ENCODE measurements around the gene CTSD.

Gene CTSD

GRCh38 chr11:1744891-1745700 lies 18.6 kb downstream of the CTSD start:
- no peak for DNase-seq (ENCODE audit: low read depth in 2 of 2)

- no peak for DNase-seq (ENCODE audit: low read depth in 2 of 2)
Measured at GRCh38 chr11:1744137-1744886, 19.4 kb downstream of the CTSD start.

DNA sequence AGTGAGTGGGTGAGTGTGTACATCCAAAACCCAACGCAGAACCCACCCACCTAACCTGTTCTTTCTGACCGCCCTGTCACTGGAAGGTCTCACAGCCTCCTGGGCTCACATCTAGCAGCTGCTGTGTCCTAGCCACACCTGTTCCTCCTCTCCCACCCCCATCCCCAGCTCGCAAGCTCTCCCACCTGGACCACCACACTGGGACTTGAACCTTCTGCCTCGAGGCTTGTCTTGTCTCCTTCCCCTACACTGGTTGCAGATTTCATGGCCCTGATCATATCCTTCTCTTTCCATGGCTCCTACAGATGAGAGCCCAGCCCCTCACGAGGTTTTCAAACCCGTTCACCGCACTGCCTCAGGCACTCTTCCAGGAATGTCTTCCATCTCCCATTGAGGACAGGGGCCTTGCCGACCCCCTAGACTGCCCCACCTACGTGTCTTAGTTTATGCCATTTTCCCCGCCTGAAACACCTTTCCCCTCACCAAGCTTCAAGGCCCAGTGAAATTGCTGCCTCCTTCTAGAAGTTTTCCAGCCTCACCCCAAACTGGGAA lies 20.1 kb downstream of the CTSD start:
- DNase-seq (ENCODE audit: low read depth in 2 of 2) = no peak

DNA sequence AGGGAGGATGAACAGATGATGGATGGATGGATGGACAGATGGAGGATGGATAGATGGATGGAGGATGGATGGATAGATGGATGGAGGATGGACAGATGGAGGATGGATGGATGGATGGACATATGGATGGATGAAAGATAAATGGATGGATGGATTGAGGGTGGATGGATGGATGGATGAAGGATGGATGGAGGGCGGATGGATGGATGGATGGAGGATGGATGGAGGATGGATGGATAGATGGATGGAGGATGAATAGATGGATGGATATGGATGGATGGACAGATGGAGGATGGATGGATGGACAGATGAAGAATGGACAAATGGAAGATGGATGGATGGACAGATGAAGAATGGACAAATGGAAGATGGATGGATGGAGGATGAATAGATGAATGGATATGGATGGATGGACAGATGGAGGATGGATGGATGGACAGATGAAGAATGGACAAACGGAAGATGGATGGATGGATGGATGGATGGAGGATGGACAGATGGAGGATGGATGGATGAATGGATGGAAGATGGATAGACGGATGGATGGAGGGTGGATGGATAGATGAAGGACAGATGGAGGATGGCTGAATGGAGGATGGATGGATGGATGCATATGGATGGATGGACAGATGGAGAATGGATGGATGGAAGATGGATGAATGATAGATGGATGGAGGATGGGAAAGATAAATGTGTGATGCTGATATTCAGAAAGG lies 20.7 kb downstream of the CTSD start:
- no peak for DNase-seq (ENCODE audit: low read depth in 2 of 2)

- no peak for DNase-seq (ENCODE audit: low read depth in 2 of 2)
Measured at GRCh38 chr11:1742371-1742770, 21.4 kb downstream of the CTSD start.

GRCh38 chr11:1741741-1742140 lies 22.0 kb downstream of the CTSD start:
- DNase-seq (ENCODE audit: low read depth in 2 of 2) = no peak

- no peak for DNase-seq (ENCODE audit: low read depth in 2 of 2)
Measured at GRCh38 chr11:1740786-1741530, 22.8 kb downstream of the CTSD start.

GRCh38 chr11:1739576-1739975 lies 24.2 kb downstream of the CTSD start:
- no peak for DNase-seq (ENCODE audit: low read depth in 2 of 2)

- DNase-seq (ENCODE audit: low read depth in 2 of 2) = no peak
Measured at GRCh38 chr11:1738380-1738779, 25.3 kb downstream of the CTSD start.

- DNase-seq (ENCODE audit: low read depth in 2 of 2) = no peak
Measured at GRCh38 chr11:1737080-1737757, 26.5 kb downstream of the CTSD start.

DNA sequence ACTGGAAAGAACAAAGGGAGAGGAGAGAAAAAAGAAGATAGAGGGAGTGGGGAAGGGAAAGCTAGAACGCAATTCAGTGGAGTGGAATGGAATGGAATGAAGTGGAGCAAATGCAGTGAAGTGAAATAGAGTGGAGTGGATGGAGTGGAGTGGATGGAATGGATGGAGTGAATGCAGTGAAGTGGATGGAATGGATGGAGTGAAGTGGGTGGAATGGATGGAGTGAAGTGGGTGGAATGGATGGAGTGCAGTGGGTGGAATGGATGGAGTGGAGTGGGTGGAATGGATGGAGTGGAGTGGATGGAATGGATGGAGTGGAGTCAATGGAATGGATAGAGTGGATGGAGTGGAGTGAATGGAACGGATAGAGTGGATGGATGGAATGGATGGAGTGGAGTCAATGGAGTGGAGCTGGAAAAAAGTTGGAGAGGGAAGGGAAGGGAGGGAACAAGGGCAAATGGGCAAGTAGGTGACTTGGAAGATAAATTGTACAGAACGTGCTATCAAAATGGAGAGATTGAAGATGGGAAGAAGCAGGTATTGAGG lies 27.2 kb downstream of the CTSD start:
- DNase-seq (ENCODE audit: low read depth in 2 of 2) = no peak

- DNase-seq (ENCODE audit: low read depth in 2 of 2) = no peak
Measured at GRCh38 chr11:1735271-1735670, 28.5 kb downstream of the CTSD start.

- DNase-seq (ENCODE audit: low read depth in 2 of 2) = no peak
Measured at GRCh38 chr11:1734641-1735081, 29.1 kb downstream of the CTSD start.

- DNase-seq (ENCODE audit: low read depth in 2 of 2) = no peak
Measured at GRCh38 chr11:1733716-1734640, 29.7 kb downstream of the CTSD start.

DNA sequence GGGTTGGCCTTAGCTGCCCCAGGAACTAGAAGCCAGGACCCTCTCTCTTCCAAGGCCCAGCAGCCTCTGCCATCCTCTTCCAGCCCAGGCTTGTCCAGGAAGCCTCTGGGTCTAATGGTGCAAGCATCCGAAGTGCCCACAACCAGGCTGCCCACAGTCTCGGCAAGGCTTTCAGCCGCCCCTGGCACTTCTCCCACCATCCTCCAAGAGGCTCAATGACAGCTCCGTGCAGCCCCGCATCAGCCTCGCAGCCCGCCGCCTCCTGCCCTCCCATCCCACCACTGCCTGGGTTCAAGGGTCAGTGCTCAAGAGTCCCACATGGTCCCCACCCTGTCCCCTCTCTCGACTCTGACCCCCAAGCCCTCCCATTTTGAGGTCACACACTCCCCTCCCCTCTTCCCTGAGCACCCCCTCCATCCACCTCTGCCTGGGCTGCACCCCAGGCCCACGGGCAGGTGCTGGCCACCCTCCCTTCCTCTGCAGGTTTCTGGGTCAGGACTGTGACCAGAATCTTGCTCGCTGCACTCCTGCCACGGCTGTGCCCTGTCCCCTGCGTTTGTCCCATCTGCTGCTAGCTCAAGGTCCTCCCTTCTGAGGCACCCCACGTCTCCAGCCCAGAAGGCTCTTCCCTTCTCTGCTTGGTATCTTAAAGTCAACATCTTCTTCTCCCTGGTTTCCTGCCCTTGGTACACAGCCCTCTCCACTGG lies 30.6 kb downstream of the CTSD start:
- DNase-seq (ENCODE audit: low read depth in 2 of 2) = no peak

DNA sequence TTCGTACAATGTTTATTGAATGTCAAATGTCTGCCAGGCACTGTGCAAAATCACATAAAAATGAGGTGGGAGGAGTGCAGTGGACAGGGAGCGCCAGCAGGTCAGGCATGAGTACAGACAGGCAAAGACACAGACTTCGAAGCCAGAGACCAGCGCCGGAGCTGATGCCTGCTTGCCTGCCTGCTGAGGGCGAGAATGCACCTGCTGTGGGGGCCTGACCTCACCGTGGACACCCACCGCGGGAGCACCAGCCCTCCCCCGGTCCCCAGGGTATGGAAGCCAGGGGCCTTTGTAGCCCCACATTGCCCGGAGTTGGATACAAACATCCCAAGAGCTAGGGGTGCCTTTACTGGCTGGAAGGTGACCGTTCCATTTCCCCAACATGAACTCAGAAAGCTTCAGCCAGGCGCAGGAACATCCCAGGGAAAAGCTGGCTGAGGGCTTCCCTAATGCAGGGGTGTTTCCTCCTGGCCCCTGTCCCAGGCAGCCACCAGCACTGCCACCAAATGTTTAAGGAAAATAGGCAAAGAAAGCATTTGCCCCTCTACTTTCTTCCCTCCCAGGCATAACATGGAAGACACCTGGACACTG lies 31.2 kb downstream of the CTSD start:
- DNase-seq (ENCODE audit: low read depth in 2 of 2) = no peak

DNA sequence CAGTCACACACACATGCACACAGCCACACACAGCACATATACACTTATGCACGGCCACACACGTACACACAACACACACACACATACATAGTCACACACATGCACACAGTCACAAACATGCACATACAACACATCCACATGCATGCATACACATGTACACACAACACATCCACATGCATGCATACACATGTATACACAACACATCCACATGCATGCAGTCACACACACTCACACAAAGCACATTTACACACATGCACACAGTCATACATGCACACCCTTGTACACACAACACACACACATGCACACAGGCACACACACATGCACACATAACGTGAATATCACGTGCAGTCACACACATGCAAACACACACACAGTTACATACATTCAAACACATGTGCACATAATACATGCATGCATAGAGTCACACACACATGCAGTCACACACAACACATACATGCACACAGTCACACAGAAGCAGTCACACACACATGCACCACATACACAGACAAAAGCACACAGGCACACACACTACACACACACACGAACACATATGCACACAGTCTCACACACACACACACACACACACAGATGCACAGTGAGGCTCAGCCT lies 32.2 kb downstream of the CTSD start:
- no peak for DNase-seq (ENCODE audit: low read depth in 2 of 2)

- no peak for DNase-seq (ENCODE audit: low read depth in 2 of 2)
Measured at GRCh38 chr11:1730059-1730629, 33.6 kb downstream of the CTSD start.

Measured in stimulated activated CD4-positive, alpha-beta T cell treated with anti-CD3 and anti-CD28 coated beads, Interleukin-12 subunit alpha, Interleukin-12 subunit beta, amount 100 ng/mL, for 24 hours (primary cell).